ENCODE results near the gene TTC1. TPM values are rescaled to one million over a fixed set of nuclear protein-coding genes. Genes with fewer than 3 reads are reported as not detected.

The TTC1 gene
- total RNA-seq, 6 experiments from 2014 or later, result 19.8 to 28.6 (median 24.8) TPM

DNA sequence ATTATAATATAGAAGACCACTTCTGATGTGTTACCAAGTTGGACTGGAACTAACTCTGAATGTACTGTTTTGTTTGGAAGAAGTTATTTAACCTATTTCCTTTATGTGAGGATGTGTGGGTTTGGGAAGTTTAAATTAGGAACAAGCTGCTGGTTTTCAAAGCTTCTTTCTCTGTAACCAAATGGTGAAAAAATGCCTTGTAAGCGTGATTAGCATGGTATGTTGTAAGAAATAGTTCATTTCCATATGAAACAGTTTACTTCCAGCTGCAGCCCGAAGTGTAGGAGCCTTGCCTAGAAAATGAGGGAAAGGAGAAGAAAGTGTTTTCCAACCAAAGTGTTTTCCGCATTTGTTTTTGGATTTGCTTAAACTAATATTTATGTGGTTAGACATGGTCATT lies 36.0 kb downstream of the TTC1 start:
- WGBS (ENCODE audit: insufficient coverage, low coverage, low lambda C conversion rate, missing lambda C conversion rate), result 79% methylated on average over 3 of the region's 3 CpGs
- H3K4me3 ChIP-seq, result no peak overlapping the region
- no peak overlapping the region for H3K27ac ChIP-seq
- H3K9me3 ChIP-seq, result no peaks in the 10 kb centered on the region
- intact Hi-C loops (cut with DNase I), result no loop called here
- ATAC-seq, result no peak
- DNase-seq, result no peak
- no peaks in the 10 kb centered on the region for H3K27me3 ChIP-seq
- TF ChIP-seq POLR2A (IDR thresholded peaks at IDR 0.05), result no peak
- TF ChIP-seq, protein P1, sequence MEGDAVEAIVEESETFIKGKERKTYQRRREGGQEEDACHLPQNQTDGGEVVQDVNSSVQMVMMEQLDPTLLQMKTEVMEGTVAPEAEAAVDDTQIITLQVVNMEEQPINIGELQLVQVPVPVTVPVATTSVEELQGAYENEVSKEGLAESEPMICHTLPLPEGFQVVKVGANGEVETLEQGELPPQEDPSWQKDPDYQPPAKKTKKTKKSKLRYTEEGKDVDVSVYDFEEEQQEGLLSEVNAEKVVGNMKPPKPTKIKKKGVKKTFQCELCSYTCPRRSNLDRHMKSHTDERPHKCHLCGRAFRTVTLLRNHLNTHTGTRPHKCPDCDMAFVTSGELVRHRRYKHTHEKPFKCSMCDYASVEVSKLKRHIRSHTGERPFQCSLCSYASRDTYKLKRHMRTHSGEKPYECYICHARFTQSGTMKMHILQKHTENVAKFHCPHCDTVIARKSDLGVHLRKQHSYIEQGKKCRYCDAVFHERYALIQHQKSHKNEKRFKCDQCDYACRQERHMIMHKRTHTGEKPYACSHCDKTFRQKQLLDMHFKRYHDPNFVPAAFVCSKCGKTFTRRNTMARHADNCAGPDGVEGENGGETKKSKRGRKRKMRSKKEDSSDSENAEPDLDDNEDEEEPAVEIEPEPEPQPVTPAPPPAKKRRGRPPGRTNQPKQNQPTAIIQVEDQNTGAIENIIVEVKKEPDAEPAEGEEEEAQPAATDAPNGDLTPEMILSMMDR (IDR thresholded peaks at IDR 0.05), result no peak
- peaks cover 0 to 25% (median 5%) of the 10 kb centered on the region in 4 donors for H3K36me3 ChIP-seq
- H3K4me1 ChIP-seq, result no peaks in the 10 kb centered on the region

DNA sequence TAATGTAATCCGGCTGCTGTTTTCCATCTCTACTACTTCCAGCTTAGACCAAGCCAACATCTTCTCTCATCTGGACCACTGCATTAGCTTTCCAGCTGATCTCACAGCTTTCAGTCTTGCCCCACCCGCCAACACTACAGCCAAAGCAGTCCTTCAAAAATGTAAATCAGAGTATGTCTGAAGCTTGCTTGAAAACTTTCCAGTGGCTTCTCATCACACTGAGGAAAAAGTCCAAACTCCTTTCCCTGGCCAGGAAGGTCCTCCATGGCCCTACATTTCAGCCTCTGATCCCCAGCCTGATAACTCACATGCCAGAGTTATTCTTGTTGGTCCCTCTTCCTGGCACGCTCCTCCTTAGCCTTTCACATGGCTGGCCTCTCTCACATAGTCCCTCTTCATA lies 38.5 kb downstream of the TTC1 start:
- no peak for TF ChIP-seq POLR2A (IDR thresholded peaks at IDR 0.05)
- TF ChIP-seq, protein P1 (IDR thresholded peaks at IDR 0.05), result no peak
- WGBS (ENCODE audit: insufficient coverage, low coverage, low lambda C conversion rate, missing lambda C conversion rate), result 100% methylated on average over 3 of the region's 3 CpGs
- Histone ChIP-seq H3K4me1 (no peaks in the 10 kb centered on the region), H3K4me3 (no peak overlapping the region), H3K27me3 (no peaks in the 10 kb centered on the region), H3K9me3 (no peaks in the 10 kb centered on the region), H3K36me3 (peaks cover 0 to 33% (median 14%) of the 10 kb centered on the region in 4 donors), H3K27ac (no peak overlapping the region)
- DNase-seq, result no peak
- no peak for ATAC-seq
- intact Hi-C loops (cut with DNase I), result no loop called here

DNA sequence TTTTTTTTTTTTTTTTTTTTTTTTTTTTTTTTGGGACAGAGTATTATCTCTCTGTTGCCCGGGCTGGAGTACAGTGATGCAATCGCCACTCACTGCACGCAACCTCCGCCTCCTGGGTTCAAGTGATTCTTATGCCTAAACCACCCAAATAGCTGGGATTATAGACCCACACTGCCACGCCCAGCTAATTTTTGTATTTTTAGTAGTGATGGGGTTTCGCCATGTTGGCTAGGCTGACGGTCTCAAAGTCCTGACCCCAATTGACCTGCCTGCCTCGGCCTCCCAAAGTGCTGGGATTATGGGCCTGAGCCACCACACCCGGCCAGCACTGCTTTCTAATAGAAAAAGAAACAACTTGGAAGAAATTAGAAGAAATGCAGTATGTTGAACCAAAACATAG lies 39.2 kb downstream of the TTC1 start:
- 90% methylated on average over 9 of the region's 9 CpGs for WGBS (ENCODE audit: insufficient coverage, low coverage, low lambda C conversion rate, missing lambda C conversion rate)
- no peaks in the 10 kb centered on the region for H3K4me1 ChIP-seq
- H3K27ac ChIP-seq, result no peak overlapping the region
- H3K4me3 ChIP-seq, result no peak overlapping the region
- H3K27me3 ChIP-seq, result no peaks in the 10 kb centered on the region
- peaks cover 0 to 35% (median 17%) of the 10 kb centered on the region in 4 donors for H3K36me3 ChIP-seq
- DNase-seq (no peak), ATAC-seq (no peak)
- TF ChIP-seq, protein P1 (IDR thresholded peaks at IDR 0.05), result no peak
- no peak for TF ChIP-seq POLR2A (IDR thresholded peaks at IDR 0.05)
- no peaks in the 10 kb centered on the region for H3K9me3 ChIP-seq
- intact Hi-C loops (cut with DNase I), result no loop called here

DNA sequence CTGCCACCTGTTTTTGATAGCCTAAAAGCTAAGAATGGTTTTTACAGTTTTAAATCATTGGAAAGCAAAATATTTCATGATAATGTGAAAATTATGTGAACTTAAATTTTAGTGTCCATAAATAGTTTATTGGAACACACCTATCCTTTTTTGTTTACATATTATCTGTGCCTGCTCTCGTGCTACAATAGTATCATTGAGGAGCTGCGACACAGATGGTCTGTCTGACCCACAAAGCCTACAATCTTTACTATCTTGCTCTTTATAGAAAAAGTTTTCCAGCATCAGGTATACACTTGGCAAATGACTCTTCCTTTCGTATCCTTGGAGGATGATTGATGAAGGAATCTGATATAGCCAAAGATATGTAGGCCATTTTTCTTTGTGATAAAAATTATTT lies 40.2 kb downstream of the TTC1 start:
- 63% methylated on average over 3 of the region's 3 CpGs for WGBS (ENCODE audit: insufficient coverage, low coverage, low lambda C conversion rate, missing lambda C conversion rate)
- Histone ChIP-seq H3K4me1 (no peaks in the 10 kb centered on the region), H3K27me3 (no peaks in the 10 kb centered on the region), H3K4me3 (no peak overlapping the region), H3K27ac (no peak overlapping the region), H3K36me3 (peaks cover 0 to 40% (median 17%) of the 10 kb centered on the region in 4 donors), H3K9me3 (no peaks in the 10 kb centered on the region)
- ATAC-seq, result no peak
- intact Hi-C loops (cut with DNase I), result no loop called here
- no peak for TF ChIP-seq POLR2A (IDR thresholded peaks at IDR 0.05)
- TF ChIP-seq, protein P1 (IDR thresholded peaks at IDR 0.05), result no peak
- DNase-seq, result no peak

DNA sequence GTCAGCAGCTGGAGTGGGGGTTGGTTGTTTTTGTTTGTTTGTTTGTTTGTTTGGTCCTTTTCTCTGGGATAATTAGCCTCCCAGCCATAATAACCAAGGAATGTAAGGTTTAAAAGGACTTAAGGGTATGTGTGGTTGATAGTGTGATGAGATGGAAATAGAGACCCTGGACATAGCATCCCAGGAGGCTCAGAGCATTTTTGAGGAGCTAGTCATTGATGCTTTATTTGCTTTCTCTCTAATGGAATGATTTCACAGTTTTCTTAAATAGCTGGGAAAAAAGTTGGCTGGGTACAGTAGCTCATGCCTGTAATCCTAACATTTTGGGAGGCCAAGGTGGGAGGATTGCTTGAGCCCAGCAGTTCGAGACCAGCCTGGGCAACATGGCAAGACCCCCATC lies 45.1 kb downstream of the TTC1 start:
- no peaks in the 10 kb centered on the region for H3K27me3 ChIP-seq
- H3K36me3 ChIP-seq, result peaks cover 0 to 55% (median 25%) of the 10 kb centered on the region in 4 donors
- no peak for DNase-seq
- no peak overlapping the region for H3K27ac ChIP-seq
- TF ChIP-seq POLR2A (IDR thresholded peaks at IDR 0.05), result no peak
- TF ChIP-seq, protein P1 (IDR thresholded peaks at IDR 0.05), result no peak
- intact Hi-C loops (cut with DNase I), result no loop called here
- H3K9me3 ChIP-seq, result no peaks in the 10 kb centered on the region
- H3K4me1 ChIP-seq, result no peaks in the 10 kb centered on the region
- no CpG with 5 or more reads among the region's 1 CpG for WGBS (ENCODE audit: insufficient coverage, low coverage, low lambda C conversion rate, missing lambda C conversion rate)
- no peak for ATAC-seq
- no peak overlapping the region for H3K4me3 ChIP-seq

Measured in right lobe of liver (tissue), 6 donors.